CD4-positive, alpha-beta T cell treated with Interleukin-6 for 4 hours (primary cell): Measurements from ENCODE around the gene PAX7.
"Not testable (repeated sequence)": the region's sequence is repeated elsewhere in the genome, so short reads cannot be mapped to it uniquely, and the experiment has no call there.

Experiments
- DNase-seq: peaks from one replicate; pipeline ENCODE4 v3.0.0-alpha.2; 2020; ENCODE audit warnings: mixed read lengths

The PAX7 gene

GRCh38 chr1:18630511-18631495, at the start of gene PAX7:
PAX7 (plus strand) TSS chr1:18630846; CDS start chr1:18631604, 758 bp downstream.
- DNase-seq, result no peak

- DNase-seq, result peak; percentile 28
These were observed 49.2 kb upstream of the PAX7 start for GRCh38 chr1:18581420-18581880.

- no peak for DNase-seq
These were observed 47.8 kb upstream of the PAX7 start for GRCh38 chr1:18582890-18583289.

- DNase-seq, result no peak
These were observed 47.2 kb upstream of the PAX7 start for GRCh38 chr1:18583326-18583941.

- not testable (repeated sequence) for DNase-seq
These were observed 44.6 kb upstream of the PAX7 start for GRCh38 chr1:18586016-18586415.

- DNase-seq, result no peak
These were observed 42.6 kb upstream of the PAX7 start for GRCh38 chr1:18588093-18588492.

- DNase-seq, result no peak
These were observed 38.3 kb upstream of the PAX7 start for GRCh38 chr1:18592368-18592767.

GRCh38 chr1:18597160-18598042, 33.2 kb upstream of the PAX7 start:
- peak; percentile 64 for DNase-seq

GRCh38 chr1:18599086-18599485, 31.6 kb upstream of the PAX7 start:
- DNase-seq, result no peak

GRCh38 chr1:18599704-18600103, 30.9 kb upstream of the PAX7 start:
- DNase-seq, result no peak

- DNase-seq, result no peak
These were observed 28.0 kb upstream of the PAX7 start for GRCh38 chr1:18602533-18603211.

- DNase-seq, result no peak
These were observed 27.3 kb upstream of the PAX7 start for GRCh38 chr1:18603212-18603852.

- no peak for DNase-seq
These were observed 24.0 kb upstream of the PAX7 start for GRCh38 chr1:18606443-18607288.

GRCh38 chr1:18607289-18607760, 23.3 kb upstream of the PAX7 start:
- no peak for DNase-seq

GRCh38 chr1:18608534-18608933, 22.1 kb upstream of the PAX7 start:
- DNase-seq, result no peak

- no peak for DNase-seq
These were observed 19.3 kb upstream of the PAX7 start for GRCh38 chr1:18611311-18611710.

- DNase-seq, result no peak
These were observed 18.6 kb upstream of the PAX7 start for GRCh38 chr1:18612073-18612472.

GRCh38 chr1:18614069-18614735, 16.4 kb upstream of the PAX7 start:
- DNase-seq, result no peak

- no peak for DNase-seq
These were observed 11.8 kb upstream of the PAX7 start for GRCh38 chr1:18618546-18619466.
